Testis (tissue), 3 donors: Measurements from ENCODE around the gene PPM1B. TPM values are rescaled to one million over a fixed set of nuclear protein-coding genes. Genes with fewer than 3 reads are reported as not detected.

Source experiments
- DNase-seq: peaks from one replicate; pipeline ENCODE4 v3.0.0-alpha.2; 2019
- H3K27ac ChIP-seq, 2 donors: fragments of 200-600 bp; sonication (generic); one replicate each; pipeline ENCODE4 v1.5.1; 2019
- H3K27me3 ChIP-seq: fragments of 200-600 bp; sonication (generic); one replicate; pipeline ENCODE4 v1.5.1; 2019
- H3K36me3 ChIP-seq: fragments of 200-600 bp; sonication (generic); one replicate; pipeline ENCODE4 v1.5.1; 2017; ENCODE audit warnings: low read depth; ENCODE audit errors: missing control alignments
- H3K4me1 ChIP-seq: fragments of 200-600 bp; sonication (generic); one replicate; pipeline ENCODE4 v1.5.1; 2019
- H3K4me3 ChIP-seq, 2 donors: fragments of 200-600 bp; sonication (generic); one replicate each; pipeline ENCODE4 v1.5.1; 2017 to 2019
- H3K9me3 ChIP-seq: fragments of 200-600 bp; sonication (generic); one replicate; pipeline ENCODE4 v1.5.1; 2017
- CTCF ChIP-seq, 3 experiments: fragments of 450-650 bp in 2 of 3; fragments of 200-600 bp in 1 of 3; sonication (generic) in 1 of 3; IDR thresholded peaks; one replicate each; pipeline ENCODE4 v1.5.1; 2016 to 2019; ENCODE audit warnings: antibody characterized with exemption in 3 of 3, mild to moderate bottlenecking in 2 of 3, moderate library complexity in 1 of 3
- POLR2A ChIP-seq: fragments of 450-650 bp; IDR thresholded peaks from one replicate; pipeline ENCODE4 v1.6.1; 2017; ENCODE audit warnings: antibody characterized with exemption, mild to moderate bottlenecking, moderate library complexity
- WGBS, 2 donors: methylation state at CpG; one replicate each; pipeline ENCODE4 v1.1.5; 2018; 5-methylcytosine and 5-hydroxymethylcytosine counted together
- intact Hi-C: fragments of 100-400 bp; cut with DNase I; formaldehyde crosslinking; loops from one replicate; pipeline ENCODE4 v1.15.1; 2023; ENCODE audit warnings: low total_unique reads
- polyA plus RNA-seq: library from polyadenylated mRNA; stranded (reverse); fragments of 350-450 nt; fragmentation: Illumina TruSeq; extraction: RNeasy Lipid Tissue Mini Kit (QIAGEN cat#74804); gene quantifications from one replicate; pipeline ENCODE4 v1.2.3, GENCODE V29; 2014; ENCODE audit warnings: low read depth, low replicate concordance; ENCODE audit not compliant: insufficient read depth
- total RNA-seq, 2 donors: library from RNA; depleted of rRNA; stranded (reverse); fragments of >200 nt; gene quantifications; one replicate each; pipeline ENCODE4 v1.2.3, GENCODE V29; 2016

PPM1B gene
- total and polyA plus RNA-seq, 3 donors from 2014 or later, result 49.9 to 64.6 (median 50.7) TPM

- no peak for DNase-seq
- Histone ChIP-seq H3K27me3 (no peaks in the 10 kb centered on the region), H3K4me1 (no peaks in the 10 kb centered on the region), H3K9me3 (no peaks in the 10 kb centered on the region), H3K27ac (no peak overlapping the region), H3K4me3 (no peak overlapping the region), H3K36me3 (no peaks in the 10 kb centered on the region)
- intact Hi-C loops, result no loop called here
- WGBS, 2 donors, result 95 to 100% methylated on average over 1 of the region's 1 CpG
- TF ChIP-seq CTCF (IDR thresholded peaks at IDR 0.05) (no peak), POLR2A (no peak)
These were observed 31.3 kb downstream of the PPM1B start for GRCh38 chr2:44200011-44200410.

DNA sequence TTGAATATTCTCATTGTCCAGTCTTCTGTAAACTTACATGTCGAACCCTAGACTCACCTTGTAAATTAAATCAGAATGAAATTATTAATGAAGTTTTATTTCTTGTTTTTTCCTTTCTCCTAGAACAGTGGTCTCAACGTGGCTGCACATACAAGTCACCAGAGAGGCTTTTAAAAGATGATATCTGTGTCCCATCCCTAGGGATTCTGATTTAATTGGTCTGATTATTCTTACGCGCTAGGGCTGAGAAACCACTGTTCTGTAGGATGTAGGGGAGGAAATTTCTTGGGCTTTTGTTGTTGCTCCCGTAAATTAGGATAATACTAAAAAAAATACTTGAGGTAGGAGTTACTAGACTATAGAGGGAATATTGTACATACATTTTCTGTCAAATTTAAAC lies 32.1 kb downstream of the PPM1B start:
- Histone ChIP-seq H3K4me3 (no peak overlapping the region), H3K27ac (no peak overlapping the region), H3K27me3 (no peaks in the 10 kb centered on the region), H3K36me3 (no peaks in the 10 kb centered on the region), H3K4me1 (no peaks in the 10 kb centered on the region), H3K9me3 (no peaks in the 10 kb centered on the region)
- TF ChIP-seq CTCF (IDR thresholded peaks at IDR 0.05) (no peak), POLR2A (no peak)
- 93% methylated on average over 5 of the region's 5 CpGs for WGBS, 2 donors
- DNase-seq, result no peak
- intact Hi-C loops, result no loop called here

- Histone ChIP-seq H3K27ac (no peak overlapping the region), H3K4me3 (no peak overlapping the region), H3K36me3 (no peaks in the 10 kb centered on the region), H3K27me3 (no peaks in the 10 kb centered on the region), H3K9me3 (no peaks in the 10 kb centered on the region), H3K4me1 (no peaks in the 10 kb centered on the region)
- peak; percentile 48 for DNase-seq
- intact Hi-C loops, result no loop called here
- TF ChIP-seq CTCF (IDR thresholded peaks at IDR 0.05), result no peak
- no peak for TF ChIP-seq POLR2A
- 57 to 63% methylated on average over 6 of the region's 6 CpGs for WGBS, 2 donors
These were observed 33.0 kb downstream of the PPM1B start for GRCh38 chr2:44201648-44202165.

- intact Hi-C loops, result no loop called here
- no peaks in the 10 kb centered on the region for H3K9me3 ChIP-seq
- WGBS, 2 donors, result 95 to 96% methylated on average over 3 of the region's 3 CpGs
These were observed 34.9 kb downstream of the PPM1B start for GRCh38 chr2:44203542-44203941.

More at GRCh38 chr2:44203542-44203941, 34.9 kb downstream of the PPM1B start:
- no peak for DNase-seq
- Histone ChIP-seq H3K36me3 (no peaks in the 10 kb centered on the region), H3K27ac (no peak overlapping the region), H3K4me3 (no peak overlapping the region), H3K27me3 (no peaks in the 10 kb centered on the region), H3K4me1 (no peaks in the 10 kb centered on the region)
- no peak for TF ChIP-seq POLR2A
- no peak for TF ChIP-seq CTCF (IDR thresholded peaks at IDR 0.05)
